HG03045 (cell line): ENCODE results near the gene DTHD1.

Source experiments
- ATAC-seq: cut with Tn5 transposase; IDR thresholded peaks from one replicate; pipeline ENCODE4 v1.9.1; 2021; ENCODE audit warnings: mild to moderate bottlenecking, moderate library complexity; ENCODE audit not compliant: unreplicated experiment

Gene DTHD1

DNA sequence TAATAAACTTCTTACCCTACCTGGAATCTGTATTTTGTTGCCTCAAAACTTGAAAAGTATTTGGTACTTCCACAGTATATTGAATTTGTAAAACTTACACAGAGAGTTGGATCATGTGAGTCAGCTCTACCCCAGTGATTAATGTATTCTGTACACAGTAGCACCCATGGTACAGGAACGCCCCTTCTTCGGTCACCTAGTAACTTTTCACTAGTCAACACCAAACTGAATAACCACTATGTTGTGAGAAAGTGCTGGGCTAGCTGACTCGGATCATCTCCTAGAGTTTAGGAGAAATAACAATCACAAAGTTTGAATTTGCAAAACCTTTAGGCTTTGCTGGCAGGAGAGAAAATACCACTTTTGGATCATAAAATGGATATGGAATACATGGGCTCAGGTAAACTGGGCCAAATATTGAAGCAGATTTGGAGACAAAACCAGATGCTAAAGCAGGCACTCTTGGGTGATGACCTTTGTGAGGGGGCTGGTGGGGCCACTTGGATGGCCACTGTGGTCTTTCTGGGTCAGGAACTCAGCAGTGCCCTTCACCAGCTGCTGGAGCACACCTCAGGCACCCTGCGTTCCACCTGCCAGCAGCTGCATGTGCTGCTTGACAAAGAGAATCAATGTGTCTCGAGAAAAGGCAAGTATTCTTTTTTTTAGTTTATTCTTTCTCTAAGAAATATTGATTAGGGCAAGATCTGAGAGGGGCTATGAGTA is at the start of gene DTHD1:
Gene DTHD1, plus strand, starts transcription at position 233 of the 723 bp plus-strand sequence. Its CDS starts 143 bp downstream, at position 376.
- no peak for ATAC-seq

DNA sequence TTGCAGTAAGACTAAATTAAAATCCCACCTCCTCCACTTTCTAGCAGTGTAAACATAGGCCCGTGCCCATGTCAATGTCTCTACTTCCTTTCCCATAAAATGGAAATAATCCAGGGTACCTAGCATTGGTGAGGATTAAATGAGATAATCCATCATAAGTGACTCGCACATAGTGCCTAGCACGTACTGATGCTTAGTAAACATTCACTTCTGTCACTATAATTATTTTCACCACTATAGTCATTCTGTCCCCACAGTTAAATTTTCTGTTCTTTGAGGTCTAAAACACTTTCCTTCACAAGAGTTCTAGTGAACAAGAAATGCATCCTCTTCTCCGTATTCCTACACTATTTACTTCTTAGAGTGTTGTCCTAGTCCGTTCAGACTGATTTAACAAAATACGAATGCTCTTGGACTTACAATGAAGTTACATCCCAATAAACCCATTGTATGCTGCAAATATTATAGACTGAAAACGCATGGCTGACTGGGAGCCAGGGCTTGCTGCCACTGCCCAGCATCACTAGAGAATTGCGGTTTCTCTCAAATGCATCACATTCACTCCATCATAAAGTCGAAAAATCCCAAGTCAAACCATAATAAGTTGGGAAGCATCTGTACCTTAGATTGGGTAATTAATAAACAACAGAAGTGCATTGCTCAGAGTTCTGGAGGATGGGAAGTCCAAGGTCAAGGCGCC is 47.7 kb upstream of the DTHD1 start:
- no peak for ATAC-seq

DNA sequence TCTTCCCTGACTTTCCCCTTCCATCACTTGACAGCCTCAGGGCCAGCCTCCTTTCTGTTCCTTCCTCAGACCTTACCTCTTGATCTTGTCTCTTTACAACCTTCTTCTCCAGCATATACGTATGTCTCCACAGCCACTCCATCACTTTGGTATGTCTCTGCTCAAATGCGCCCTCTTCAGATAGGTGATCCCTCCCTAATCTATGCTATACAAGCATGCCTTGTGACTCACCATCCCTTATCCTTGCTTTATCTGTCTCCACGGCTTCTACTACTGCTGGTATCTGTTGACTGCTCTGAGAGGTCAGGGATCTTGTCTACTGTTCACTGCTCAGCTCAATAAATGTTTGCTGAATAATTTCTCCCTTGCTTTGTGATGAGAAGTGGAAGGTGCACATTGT is 46.1 kb upstream of the DTHD1 start:
- ATAC-seq: no peak

DNA sequence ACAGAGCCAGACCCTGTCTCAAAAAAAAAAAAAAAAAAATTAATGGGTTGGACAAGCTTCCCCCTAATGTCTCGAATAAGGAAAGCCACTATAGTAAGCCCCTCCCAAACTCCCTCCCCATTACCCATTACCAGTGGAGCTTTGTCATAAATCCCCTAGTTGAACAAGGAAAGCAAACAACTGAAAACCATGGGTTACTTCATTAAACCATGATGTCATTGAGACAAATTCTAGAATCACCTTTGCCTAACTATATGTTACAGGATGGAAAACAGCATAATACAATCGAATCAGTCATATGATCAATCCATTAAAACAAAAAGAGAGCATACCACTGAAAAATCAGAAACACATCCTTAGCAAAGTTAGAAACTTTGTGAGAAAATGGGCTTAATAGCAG is 45.3 kb upstream of the DTHD1 start:
- no peak for ATAC-seq

DNA sequence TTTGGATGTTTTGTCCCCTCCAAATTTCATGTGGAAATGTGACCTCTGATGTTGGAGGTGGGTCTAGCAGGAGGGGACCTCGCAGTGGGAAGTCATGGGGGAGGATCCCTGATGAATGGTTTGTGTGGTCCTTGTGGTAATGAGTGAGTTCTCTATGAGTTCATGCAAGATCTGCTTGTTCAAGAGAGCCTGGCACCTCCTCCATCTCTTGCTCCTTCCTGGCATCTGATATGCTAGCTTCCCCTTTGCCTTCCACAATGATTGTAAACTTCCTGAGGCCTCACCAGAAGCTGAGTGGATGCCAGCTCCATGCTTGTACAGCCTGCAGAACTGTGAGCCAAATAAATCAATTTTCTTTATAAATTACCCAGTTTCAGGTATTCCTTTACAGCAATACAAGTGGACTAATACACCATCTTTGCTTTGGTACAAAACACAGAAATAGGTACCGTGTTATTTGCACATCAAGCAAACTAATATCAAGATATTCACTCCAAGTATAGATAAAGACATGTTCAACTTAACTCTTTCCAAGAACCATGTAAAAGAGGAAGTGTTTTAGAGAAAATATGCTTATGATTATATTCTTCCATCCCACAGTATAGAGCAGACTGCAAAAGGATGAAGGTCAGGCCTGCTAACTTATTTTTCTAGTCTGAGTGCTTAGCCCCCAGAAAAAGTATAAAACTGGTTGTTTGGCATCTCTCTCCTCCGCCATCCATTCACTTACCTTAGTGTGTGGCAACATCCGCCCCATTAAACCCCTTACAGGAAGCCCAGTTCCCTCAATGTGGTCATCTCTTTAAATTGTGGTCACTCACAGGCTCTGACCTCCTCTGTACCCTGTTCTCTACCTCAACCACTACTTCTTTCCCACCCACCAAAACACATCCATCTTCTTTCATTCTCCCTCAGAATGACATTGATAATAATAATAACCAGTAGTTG is 43.8 kb upstream of the DTHD1 start:
- ATAC-seq: no peak

DNA sequence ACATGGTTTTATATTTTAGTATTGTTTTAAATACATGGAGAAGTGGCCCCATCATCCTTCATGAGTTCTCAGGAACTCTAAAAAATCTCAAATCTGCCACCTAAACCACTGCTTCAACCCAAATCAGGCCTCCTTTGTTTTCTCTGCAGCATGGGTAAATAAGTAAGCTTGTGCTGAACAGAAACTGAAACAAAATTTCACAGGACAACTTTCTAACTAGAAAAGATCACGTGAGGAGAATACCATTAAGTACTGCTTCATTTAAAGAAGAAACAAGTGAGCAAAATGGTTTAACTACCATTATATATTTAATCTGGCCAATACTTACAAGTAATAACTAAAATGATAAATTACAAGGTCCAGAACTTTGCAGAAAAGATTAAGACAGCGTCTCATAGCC is 39.6 kb upstream of the DTHD1 start:
- ATAC-seq: peak; percentile 39

DNA sequence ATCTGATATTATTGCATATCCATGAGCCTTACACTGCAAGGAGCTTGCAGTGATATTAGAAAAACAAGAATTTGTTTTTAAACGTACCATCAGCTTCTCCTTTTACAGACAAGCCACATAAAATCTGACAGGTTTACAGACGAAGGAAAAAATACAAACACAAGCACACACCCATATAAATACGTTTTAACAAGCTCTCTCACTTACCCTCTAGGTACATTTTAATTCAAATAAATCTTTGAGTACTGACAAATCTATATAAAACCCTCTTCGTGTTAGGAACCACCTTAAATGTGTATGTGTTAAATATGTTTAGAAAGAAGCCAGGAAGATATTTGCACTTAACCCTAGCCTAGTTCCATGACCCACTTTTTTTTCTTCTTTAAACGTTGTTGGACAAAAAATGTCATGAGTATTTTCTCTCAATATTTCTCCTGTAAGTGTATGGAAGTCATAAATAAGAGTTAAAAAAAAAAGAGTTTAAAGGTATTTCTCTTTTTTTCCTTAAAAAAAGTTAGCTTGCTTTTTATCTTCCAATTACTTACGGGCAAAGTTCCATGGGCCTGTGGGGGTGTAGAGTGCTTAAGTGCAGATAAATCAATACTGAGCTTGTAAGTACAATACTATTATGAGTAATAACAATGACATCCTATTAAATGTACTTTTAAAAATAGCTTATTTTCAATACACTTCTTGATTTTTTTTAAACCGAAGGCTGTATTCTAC is 38.6 kb upstream of the DTHD1 start:
- no peak for ATAC-seq

DNA sequence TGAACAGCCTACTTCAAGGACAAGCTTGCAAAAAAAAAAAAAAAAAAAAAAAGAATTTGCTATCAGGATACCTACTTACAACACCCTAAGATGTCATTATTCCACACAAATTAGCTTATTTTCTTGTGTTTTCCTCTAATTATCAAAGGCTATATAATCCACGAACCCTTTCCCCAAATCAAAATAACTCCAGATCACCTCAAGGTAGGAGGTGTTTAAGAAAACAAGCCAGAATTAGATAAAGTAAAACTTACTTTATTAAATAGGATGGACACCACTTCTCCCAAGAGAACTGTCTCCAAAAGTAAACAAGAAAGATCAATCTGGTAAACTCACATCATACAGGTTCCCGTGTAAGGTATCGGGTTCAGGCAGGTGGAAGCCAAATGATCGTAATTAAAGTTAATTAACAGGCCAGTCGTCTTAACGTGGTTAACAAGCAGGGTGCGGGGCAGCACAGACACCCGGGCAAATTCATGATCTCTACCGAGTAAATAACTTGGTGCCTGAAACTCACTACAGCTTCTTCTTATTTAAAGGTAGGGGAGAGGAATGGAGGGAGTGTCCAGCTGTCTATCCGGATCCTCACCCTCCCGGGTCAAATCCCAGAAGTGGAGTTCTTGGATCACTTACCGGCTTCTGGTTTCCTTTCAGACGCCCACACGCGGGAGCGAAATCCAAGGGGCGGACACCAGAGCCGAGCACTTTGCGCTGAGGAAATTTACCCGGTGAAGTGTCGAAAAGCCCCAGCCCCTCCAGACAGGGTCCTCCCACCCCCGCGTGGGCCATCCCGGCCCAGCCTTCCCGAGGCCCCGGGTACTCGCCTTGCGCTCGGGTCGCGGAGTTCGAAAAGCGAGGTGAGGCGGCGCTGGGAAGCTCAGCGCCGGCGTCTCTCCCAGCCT is 37.8 kb upstream of the DTHD1 start:
- peak; percentile 35 for ATAC-seq

DNA sequence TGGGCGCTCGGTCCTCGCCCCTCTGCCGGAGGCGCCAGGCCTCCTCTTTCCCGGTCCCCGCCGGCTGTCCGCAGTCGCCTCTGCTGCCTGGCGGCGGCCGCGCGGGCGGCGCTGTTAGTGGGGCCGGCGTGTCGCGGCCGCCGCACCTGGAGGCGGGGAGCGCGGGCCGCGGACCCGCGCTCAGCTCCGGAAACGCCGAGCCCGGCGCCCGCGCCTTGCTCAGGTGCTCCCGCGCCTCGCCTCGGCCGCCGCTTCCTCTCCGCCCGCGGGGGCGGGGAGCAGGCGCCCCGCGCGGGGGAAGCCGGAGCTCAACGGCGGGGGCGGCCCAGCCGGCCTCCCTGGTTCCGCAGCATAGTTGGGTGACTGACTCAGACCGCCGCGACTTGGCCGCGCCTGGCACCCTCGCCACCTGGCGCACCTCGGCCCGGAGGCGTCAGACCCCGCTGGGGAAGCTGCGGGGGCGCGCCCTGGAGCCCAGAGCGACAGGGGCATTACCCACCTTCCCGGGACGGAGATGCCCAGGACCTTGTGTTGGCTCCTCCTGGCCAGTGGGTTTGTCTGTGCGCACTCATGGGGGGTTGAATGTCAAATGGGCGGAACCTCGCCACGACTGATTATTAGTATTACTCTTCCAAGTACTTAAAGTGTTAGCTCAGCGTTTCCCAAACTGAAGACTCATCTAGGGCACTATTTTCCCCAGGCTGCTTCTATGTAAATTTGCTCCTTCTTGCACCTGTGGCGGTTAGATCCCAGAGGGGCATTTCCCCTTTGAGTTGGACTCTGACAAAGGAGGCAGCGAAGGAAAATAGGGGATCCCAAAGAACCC is 36.9 kb upstream of the DTHD1 start, which contains the start of gene ARAP2:
Gene ARAP2, minus strand, starts transcription at position 258 of the 826 bp plus-strand sequence. CDS start 15,028 bp downstream, outside the sequence.
- peak; percentile 71 for ATAC-seq

DNA sequence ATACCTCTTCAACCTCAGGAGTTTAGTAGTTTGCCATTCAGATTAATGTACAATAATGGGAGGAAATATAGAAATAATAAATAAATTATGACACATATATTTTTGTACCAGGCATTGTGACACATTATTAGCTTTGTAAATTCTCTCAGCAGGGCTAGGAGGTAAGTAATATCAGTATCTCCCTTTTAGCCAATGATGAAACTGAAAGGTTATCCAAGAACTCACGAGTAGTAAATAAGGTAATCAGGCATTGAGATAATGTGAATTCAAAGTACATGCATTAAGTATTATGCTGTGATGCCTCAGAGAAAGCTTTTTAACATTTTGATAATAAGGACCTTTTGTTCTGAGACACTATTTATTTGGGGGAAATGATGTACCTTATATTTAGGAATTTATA is 31.8 kb upstream of the DTHD1 start:
- ATAC-seq: no peak

DNA sequence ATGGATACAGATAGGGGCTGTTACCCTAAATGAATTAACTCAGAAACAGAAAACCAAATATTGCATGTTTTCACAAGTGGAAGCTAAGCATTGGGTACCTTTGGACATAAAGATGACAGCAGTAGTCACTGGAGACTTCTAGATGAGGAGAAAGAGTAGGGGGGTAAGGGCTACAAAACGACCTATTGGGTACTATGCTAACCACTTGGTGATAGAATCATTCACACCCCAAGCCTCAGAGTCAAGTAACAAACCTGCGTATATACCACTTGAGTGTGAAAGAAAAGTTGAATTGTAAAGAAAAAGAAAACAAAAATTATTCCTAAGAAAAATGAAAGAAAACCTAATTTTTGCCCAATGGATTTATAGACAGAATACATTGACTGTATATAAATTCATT is 29.4 kb upstream of the DTHD1 start:
- no peak for ATAC-seq

DNA sequence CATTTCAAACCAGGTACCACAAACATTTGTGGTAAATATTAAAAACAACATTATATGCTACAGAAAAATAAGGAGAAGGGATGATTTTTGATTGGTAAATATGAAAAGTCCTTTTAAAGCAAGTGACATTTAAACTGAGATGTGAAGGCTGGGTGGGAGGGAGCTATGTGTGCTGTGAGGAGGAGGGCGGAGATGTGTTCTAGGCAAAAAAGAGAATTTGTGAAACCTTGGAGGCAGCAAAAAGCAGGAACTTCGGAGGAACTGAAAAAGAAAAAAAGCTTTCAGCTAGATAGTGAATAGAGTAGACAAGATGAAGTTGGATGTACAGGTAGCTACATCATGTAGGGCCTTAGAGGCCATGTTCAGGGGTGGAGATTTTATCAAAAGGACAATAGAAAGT is 27.0 kb upstream of the DTHD1 start:
- no peak for ATAC-seq

DNA sequence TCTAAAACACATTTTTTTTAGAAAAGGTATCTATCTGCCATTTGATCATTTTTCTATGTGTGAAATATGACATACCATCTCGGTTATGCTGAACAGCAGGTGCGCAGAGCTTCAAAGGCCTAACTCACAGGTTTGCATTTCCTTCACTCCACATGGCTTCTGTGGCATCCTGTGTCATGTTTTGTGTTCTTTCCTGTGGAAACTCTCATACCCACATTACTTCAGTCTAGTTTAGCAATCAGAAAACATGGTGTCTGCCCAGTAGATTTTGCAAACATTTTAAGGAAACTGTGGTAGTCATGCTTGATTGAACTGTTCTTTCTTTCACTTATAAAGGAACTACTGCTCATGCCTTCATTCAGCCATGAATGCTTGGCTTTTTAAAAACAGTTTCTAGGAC is 25.8 kb upstream of the DTHD1 start:
- peak; percentile 64 for ATAC-seq

DNA sequence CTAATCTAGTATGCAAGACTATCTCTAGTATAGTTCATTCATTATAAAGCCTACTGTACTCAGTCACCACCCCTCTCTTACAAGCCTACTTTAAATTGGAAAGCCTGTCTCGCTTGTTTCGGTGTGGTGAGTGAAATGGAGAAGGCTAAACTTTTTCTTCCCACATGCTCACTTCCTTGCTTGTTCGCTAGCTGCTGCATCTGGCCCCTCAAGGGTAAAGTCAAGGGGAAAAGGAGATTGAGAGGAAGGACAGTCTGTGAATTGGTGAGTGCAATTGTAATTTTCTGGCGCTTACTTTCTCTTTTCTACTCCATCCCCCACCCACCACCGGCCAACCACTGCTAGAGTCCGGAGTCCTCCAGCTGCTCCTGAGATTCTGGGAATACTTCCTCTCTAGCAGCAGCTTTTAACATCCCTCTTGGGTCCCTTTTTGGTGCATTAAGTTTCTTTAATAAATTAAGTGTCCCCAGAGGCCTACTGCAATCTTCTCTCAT is 25.0 kb upstream of the DTHD1 start:
- peak; percentile 66 for ATAC-seq

DNA sequence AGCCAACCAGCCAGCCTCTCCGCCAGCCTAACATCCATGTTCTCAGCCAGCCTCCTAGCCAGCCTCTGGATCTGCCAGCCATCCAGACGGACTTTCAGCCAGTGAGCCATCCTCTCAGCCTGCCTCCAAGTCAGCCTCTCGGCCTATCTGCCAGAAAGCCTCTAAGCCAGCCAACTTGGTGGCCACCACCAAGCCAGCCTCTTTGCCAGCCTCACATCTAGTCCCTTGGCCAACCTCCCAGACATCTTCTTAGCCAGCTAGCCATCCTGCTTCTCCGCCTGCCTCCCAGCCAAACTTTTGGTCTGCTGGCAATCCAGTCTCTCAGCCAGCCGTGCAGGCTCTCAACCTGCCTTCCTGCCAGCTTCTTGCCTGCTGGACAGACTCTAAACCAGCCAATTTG is 20.7 kb upstream of the DTHD1 start:
- ATAC-seq: no peak

DNA sequence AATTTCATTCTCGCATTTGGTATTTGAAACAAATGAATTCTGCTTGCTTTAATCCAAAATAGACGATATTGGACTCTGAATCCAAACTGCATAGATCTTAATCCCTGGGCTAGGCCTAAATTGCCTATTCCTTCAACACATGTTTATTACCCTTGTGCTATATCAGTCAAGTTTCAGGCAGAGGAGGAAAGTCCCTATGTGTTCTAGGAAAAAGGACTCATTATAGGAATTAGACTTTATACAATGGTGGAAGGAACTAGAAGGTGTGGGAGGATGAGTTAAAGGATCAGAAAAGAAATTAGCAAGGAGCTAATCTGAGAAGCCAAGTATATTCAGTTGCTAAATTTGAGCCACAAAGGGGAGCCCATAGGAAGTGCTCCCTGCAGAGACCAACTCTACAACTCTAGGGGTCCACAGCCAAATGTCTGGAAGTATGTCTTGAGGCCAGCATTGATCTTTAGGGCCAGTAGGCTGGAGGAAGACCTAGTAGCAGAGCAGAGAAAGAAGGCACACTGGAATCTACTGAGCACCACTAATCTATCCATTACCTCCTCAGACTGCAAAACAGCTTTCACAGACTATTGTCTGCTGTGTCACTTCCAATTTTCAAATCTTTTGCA is 17.1 kb upstream of the DTHD1 start:
- ATAC-seq: no peak

DNA sequence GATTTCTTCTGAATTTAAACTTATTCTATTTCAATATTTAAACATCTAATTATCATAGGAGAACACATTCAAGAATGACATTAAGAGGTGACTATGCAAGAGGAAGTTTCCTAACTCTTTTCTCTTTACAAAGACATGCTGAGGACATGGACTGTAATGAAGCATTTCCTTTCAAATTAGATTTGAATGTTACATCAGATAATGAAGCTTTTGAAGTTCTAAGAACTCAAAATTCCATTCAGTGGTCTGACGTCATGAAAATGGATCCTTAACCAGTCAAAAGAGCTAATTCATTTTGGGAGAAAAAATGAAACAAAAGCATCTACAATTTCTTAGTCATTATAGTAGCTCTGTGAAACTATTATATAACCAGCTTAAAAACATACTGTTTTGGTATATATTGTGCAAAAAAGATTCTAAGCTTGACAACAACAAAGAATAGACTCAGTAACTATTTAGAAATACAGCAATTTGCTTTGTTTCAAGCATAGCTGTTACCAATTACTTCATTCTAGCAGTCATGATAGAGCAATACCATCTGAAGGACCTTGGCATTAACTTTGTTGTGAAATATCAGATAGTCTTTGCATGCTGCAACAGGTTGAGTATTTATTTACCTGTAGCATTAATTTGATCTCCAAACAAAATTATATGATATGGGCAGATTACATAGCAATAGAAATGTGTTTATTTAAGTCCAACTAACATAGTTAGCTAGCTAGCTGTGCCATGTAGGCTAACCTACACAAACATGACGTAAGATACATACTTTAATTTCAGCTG is 13.7 kb upstream of the DTHD1 start:
- no peak for ATAC-seq
